GM12891 (cell line): Measurements from ENCODE around the gene TMEM266.

Experiments used
- POLR2A ChIP-seq: IDR thresholded peaks from 2 replicates; pipeline ENCODE4 v1.6.1; 2011; ENCODE audit warnings: low read depth, low read length, control low read depth
- POLR2AphosphoS5 ChIP-seq: IDR thresholded peaks from 2 replicates; pipeline ENCODE4 v1.6.1; 2011; ENCODE audit warnings: low read depth, low read length, control low read depth

- TF ChIP-seq POLR2AphosphoS5 (no peak), POLR2A (no peak)
Measured at GRCh38 chr15:76062286-76062685, 2.5 kb downstream of the TMEM266 start.
